ENCODE results near the gene LETM1. TPM values are rescaled to one million over a fixed set of nuclear protein-coding genes. Genes with fewer than 3 reads are reported as not detected.

The LETM1 gene
- total RNA-seq, 1 donor from 2014 or later = 60.3 TPM

DNA sequence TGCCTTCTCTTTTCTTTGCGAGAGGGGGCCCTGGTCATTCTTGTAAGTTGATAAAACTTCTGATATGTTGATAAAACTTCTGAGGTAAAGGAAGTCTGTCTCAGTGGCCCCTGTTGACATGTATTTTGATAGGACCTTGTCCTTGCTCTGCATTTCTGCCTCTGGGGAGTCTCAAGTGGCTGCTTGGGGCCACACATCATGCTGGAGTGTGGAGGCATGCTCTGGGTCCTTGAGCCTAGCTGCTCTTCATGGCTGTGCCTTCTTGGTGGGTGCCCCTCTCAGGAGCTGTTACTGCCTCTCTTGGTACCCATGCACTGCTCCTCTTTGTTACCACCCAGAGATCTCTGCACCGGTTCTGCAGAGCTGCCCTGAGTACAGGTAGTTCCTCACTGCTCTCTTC lies 29.5 kb upstream of the LETM1 start:
- peaks cover 99% of the 10 kb centered on the region for H3K79me2 ChIP-seq (ENCODE audit: insufficient read depth, low read length)
- FAIRE-seq = no peak
- no peak overlapping the region for H3K4me3 Mint-ChIP-seq (ENCODE audit: unreplicated experiment)
- H3K27me3 ChIP-seq (ENCODE audit: insufficient read depth, low read length) = no peaks in the 10 kb centered on the region
- no peak overlapping the region for H3K4me3 ChIP-seq (ENCODE audit: insufficient read depth, low read depth, low read length)
- no peaks in the 10 kb centered on the region for H3K9me3 ChIP-seq (ENCODE audit: insufficient read depth, low read depth, low read length)
- no peak for DNase-seq (ENCODE audit: low read depth)
- no peak overlapping the region for H3K9ac ChIP-seq (ENCODE audit: low read length)
- no peak overlapping the region for H3K27ac ChIP-seq (ENCODE audit: low read depth, low read length)
- H3K27ac Mint-ChIP-seq (ENCODE audit: unreplicated experiment) = no peak overlapping the region
- no peaks in the 10 kb centered on the region for H3K36me3 Mint-ChIP-seq (ENCODE audit: low read depth, unreplicated experiment)
- no peaks in the 10 kb centered on the region for H3K36me3 ChIP-seq (ENCODE audit: insufficient read depth, low read length)
- no peaks in the 10 kb centered on the region for H3K4me1 Mint-ChIP-seq (ENCODE audit: low read depth, unreplicated experiment)
- H4K20me1 ChIP-seq (ENCODE audit: insufficient read depth, low read length) = peaks cover 58% of the 10 kb centered on the region
- H3K4me1 ChIP-seq (ENCODE audit: insufficient read depth, low read length) = no peaks in the 10 kb centered on the region
- TF ChIP-seq EZH2 (IDR thresholded peaks at IDR 0.05; ENCODE audit: insufficient read depth, low read length) = no peak
- TF ChIP-seq, protein P1, sequence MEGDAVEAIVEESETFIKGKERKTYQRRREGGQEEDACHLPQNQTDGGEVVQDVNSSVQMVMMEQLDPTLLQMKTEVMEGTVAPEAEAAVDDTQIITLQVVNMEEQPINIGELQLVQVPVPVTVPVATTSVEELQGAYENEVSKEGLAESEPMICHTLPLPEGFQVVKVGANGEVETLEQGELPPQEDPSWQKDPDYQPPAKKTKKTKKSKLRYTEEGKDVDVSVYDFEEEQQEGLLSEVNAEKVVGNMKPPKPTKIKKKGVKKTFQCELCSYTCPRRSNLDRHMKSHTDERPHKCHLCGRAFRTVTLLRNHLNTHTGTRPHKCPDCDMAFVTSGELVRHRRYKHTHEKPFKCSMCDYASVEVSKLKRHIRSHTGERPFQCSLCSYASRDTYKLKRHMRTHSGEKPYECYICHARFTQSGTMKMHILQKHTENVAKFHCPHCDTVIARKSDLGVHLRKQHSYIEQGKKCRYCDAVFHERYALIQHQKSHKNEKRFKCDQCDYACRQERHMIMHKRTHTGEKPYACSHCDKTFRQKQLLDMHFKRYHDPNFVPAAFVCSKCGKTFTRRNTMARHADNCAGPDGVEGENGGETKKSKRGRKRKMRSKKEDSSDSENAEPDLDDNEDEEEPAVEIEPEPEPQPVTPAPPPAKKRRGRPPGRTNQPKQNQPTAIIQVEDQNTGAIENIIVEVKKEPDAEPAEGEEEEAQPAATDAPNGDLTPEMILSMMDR (IDR thresholded peaks at IDR 0.05; ENCODE audit: insufficient read depth, low read depth, low read length) = no peak
- H3K27me3 Mint-ChIP-seq (ENCODE audit: low read depth, unreplicated experiment) = no peaks in the 10 kb centered on the region
- H3K4me2 ChIP-seq (ENCODE audit: low read length) = no peak overlapping the region
- no peaks in the 10 kb centered on the region for H3K9me3 Mint-ChIP-seq (ENCODE audit: unreplicated experiment)
- no peak overlapping the region for H2AFZ ChIP-seq (ENCODE audit: low read depth, low read length)

DNA sequence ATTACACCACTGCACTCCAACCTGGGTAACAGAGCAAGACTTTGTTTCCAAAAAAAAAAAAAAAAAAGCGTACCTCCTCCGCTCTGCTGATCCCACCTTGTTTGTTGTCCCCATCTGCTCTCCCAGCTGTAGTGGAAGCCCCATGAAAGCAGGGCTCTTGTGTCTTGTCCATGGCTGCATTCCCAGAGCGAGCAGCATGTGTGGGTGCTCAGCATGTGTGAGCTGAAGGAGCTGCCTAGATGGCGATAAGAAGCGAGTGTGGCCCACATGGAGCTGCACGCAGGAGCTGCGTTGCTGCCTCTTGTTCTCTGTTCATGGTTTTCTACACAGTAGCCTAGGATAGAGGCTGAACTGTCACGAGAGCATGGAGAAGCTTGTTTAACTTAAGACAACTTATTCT lies 27.6 kb upstream of the LETM1 start:
- Mint-ChIP-seq H3K4me1 (ENCODE audit: low read depth, unreplicated experiment) (peaks cover 6% of the 10 kb centered on the region), H3K36me3 (ENCODE audit: low read depth, unreplicated experiment) (no peaks in the 10 kb centered on the region), H3K4me3 (ENCODE audit: unreplicated experiment) (no peak overlapping the region), H3K27me3 (ENCODE audit: low read depth, unreplicated experiment) (no peaks in the 10 kb centered on the region), H3K27ac (ENCODE audit: unreplicated experiment) (no peak overlapping the region), H3K9me3 (ENCODE audit: unreplicated experiment) (no peaks in the 10 kb centered on the region)
- no peak overlapping the region for H3K9ac ChIP-seq (ENCODE audit: low read length)
- no peak overlapping the region for H2AFZ ChIP-seq (ENCODE audit: low read depth, low read length)
- no peaks in the 10 kb centered on the region for H3K27me3 ChIP-seq (ENCODE audit: insufficient read depth, low read length)
- H3K4me3 ChIP-seq (ENCODE audit: insufficient read depth, low read depth, low read length) = no peak overlapping the region
- no peak overlapping the region for H3K4me2 ChIP-seq (ENCODE audit: low read length)
- no peak overlapping the region for H3K27ac ChIP-seq (ENCODE audit: low read depth, low read length)
- peaks cover 65% of the 10 kb centered on the region for H4K20me1 ChIP-seq (ENCODE audit: insufficient read depth, low read length)
- H3K9me3 ChIP-seq (ENCODE audit: insufficient read depth, low read depth, low read length) = no peaks in the 10 kb centered on the region
- no peaks in the 10 kb centered on the region for H3K36me3 ChIP-seq (ENCODE audit: insufficient read depth, low read length)
- H3K4me1 ChIP-seq (ENCODE audit: insufficient read depth, low read length) = peaks cover 1% of the 10 kb centered on the region
- DNase-seq (ENCODE audit: low read depth) (no peak), FAIRE-seq (no peak)
- peaks cover 99% of the 10 kb centered on the region for H3K79me2 ChIP-seq (ENCODE audit: insufficient read depth, low read length)
- no peak for TF ChIP-seq EZH2 (IDR thresholded peaks at IDR 0.05; ENCODE audit: insufficient read depth, low read length)
- TF ChIP-seq, protein P1 (IDR thresholded peaks at IDR 0.05; ENCODE audit: insufficient read depth, low read depth, low read length) = no peak

DNA sequence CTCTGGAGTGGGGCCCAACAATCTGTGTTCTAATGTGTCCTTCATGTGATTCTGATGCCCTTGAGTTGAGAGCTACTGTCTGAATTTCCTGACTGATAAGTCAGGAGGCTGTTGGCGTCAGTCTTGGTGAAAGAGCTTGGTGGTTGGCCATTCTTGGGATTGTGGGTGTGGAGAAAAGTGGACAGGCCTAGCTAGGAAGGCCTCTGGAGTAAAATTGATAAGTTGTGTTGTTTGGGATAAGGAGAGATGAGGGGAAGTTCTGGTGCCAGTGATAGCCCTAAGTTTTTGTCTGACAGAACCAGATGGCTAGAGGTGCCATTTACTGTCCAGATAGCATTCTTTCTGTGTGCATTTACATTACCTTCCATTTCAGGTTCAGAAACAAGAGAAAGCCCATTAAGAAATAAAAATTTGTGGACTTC lies 26.9 kb upstream of the LETM1 start:
- Mint-ChIP-seq H3K4me1 (ENCODE audit: low read depth, unreplicated experiment) (peaks cover 9% of the 10 kb centered on the region), H3K9me3 (ENCODE audit: unreplicated experiment) (no peaks in the 10 kb centered on the region)

More for the DNA sequence above, 26.9 kb upstream of the LETM1 start:
- no peak for FAIRE-seq
- no peak for DNase-seq (ENCODE audit: low read depth)
- Histone ChIP-seq H3K4me2 (ENCODE audit: low read length) (no peak overlapping the region), H3K9me3 (ENCODE audit: insufficient read depth, low read depth, low read length) (no peaks in the 10 kb centered on the region), H3K27me3 (ENCODE audit: insufficient read depth, low read length) (no peaks in the 10 kb centered on the region), H3K36me3 (ENCODE audit: insufficient read depth, low read length) (no peaks in the 10 kb centered on the region), H3K9ac (ENCODE audit: low read length) (no peak overlapping the region), H2AFZ (ENCODE audit: low read depth, low read length) (no peak overlapping the region), H3K4me3 (ENCODE audit: insufficient read depth, low read depth, low read length) (no peak overlapping the region), H3K27ac (ENCODE audit: low read depth, low read length) (no peak overlapping the region), H4K20me1 (ENCODE audit: insufficient read depth, low read length) (peaks cover 66% of the 10 kb centered on the region), H3K79me2 (ENCODE audit: insufficient read depth, low read length) (peaks cover 98% of the 10 kb centered on the region), H3K4me1 (ENCODE audit: insufficient read depth, low read length) (peaks cover 5% of the 10 kb centered on the region)
- no peaks in the 10 kb centered on the region for H3K27me3 Mint-ChIP-seq (ENCODE audit: low read depth, unreplicated experiment)
- no peak overlapping the region for H3K27ac Mint-ChIP-seq (ENCODE audit: unreplicated experiment)
- no peaks in the 10 kb centered on the region for H3K36me3 Mint-ChIP-seq (ENCODE audit: low read depth, unreplicated experiment)
- H3K4me3 Mint-ChIP-seq (ENCODE audit: unreplicated experiment) = no peak overlapping the region
- TF ChIP-seq, protein P1 (IDR thresholded peaks at IDR 0.05; ENCODE audit: insufficient read depth, low read depth, low read length) = no peak
- TF ChIP-seq EZH2 (IDR thresholded peaks at IDR 0.05; ENCODE audit: insufficient read depth, low read length) = no peak

All from astrocyte (in vitro differentiated cells and primary cell).